GM21528 (cell line): ENCODE results near the gene CORT.
"Not testable (repeated sequence)": the region's sequence is repeated elsewhere in the genome, so short reads cannot be mapped to it uniquely, and the experiment has no call there.

Experiments
- ATAC-seq: cut with Tn5 transposase; IDR thresholded peaks from one replicate; pipeline ENCODE4 v1.9.1; 2021; ENCODE audit warnings: mild to moderate bottlenecking, moderate library complexity; ENCODE audit not compliant: unreplicated experiment, low FRiP score

CORT gene

GRCh38 chr1:10437052-10437451, 12.8 kb upstream of the CORT start:
- ATAC-seq: no peak

- ATAC-seq: no peak
Measured at GRCh38 chr1:10438677-10439163, 11.1 kb upstream of the CORT start.

GRCh38 chr1:10440305-10440704, 9.5 kb upstream of the CORT start:
- ATAC-seq: no peak

- ATAC-seq: no peak
Measured at GRCh38 chr1:10440794-10441193, 9.0 kb upstream of the CORT start.

GRCh38 chr1:10444248-10444647, 5.6 kb upstream of the CORT start:
- ATAC-seq: no peak

GRCh38 chr1:10444795-10445397, 4.9 kb upstream of the CORT start:
- no peak for ATAC-seq

- ATAC-seq: no peak
Measured at GRCh38 chr1:10446790-10447422, 2.9 kb upstream of the CORT start.

- ATAC-seq: no peak
Measured at GRCh38 chr1:10450156-10450814, 454 bp downstream of the CORT start.

GRCh38 chr1:10450836-10451235, 1.0 kb downstream of the CORT start:
- ATAC-seq: no peak

GRCh38 chr1:10451287-10451686, 1.5 kb downstream of the CORT start:
- no peak for ATAC-seq

- no peak for ATAC-seq
Measured at GRCh38 chr1:10456048-10456447, 6.2 kb downstream of the CORT start.

- ATAC-seq: no peak
Measured at GRCh38 chr1:10456661-10457060, 6.8 kb downstream of the CORT start.

- not testable (repeated sequence) for ATAC-seq
Measured at GRCh38 chr1:10457462-10457861, 7.6 kb downstream of the CORT start.

GRCh38 chr1:10457875-10458274, 8.0 kb downstream of the CORT start:
- ATAC-seq: no peak

GRCh38 chr1:10459184-10459583, 9.4 kb downstream of the CORT start:
- ATAC-seq: no peak

GRCh38 chr1:10467078-10467477, 17.2 kb downstream of the CORT start:
- ATAC-seq: no peak

- ATAC-seq: no peak
Measured at GRCh38 chr1:10470043-10470442, 20.2 kb downstream of the CORT start.

GRCh38 chr1:10471411-10472219, 21.8 kb downstream of the CORT start:
- no peak for ATAC-seq

GRCh38 chr1:10472220-10473144, 22.7 kb downstream of the CORT start, which contains the start of gene DFFA:
DFFA (minus strand) TSS chr1:10472529; CDS start chr1:10472458, 71 bp downstream.
- peak; percentile 86 for ATAC-seq
